Uterus (tissue), 4 donors: ENCODE measurements around the gene LBR. TPM values are rescaled to one million over a fixed set of nuclear protein-coding genes. Genes with fewer than 3 reads are reported as not detected.

Experiments used
- DNase-seq, 2 donors: peaks; one replicate each; pipeline ENCODE4 v3.0.0-alpha.2; 2019 to 2020
- H3K27ac ChIP-seq, 2 donors: fragments of 200-600 bp; sonication (generic); 1 replicate in 1 of 2; 2 replicates in 1 of 2; pipeline ENCODE4 v1.5.1; 2016 to 2018
- H3K27me3 ChIP-seq, 2 donors: fragments of 200-600 bp; sonication (generic); one replicate each; pipeline ENCODE4 v1.5.1; 2018 to 2019; ENCODE audit warnings: control low read depth in 1 of 2
- H3K36me3 ChIP-seq, 2 donors: fragments of 200-600 bp; sonication (generic); one replicate each; pipeline ENCODE4 v1.5.1; 2019; ENCODE audit warnings: control low read depth in 1 of 2
- H3K4me1 ChIP-seq, 2 donors: fragments of 200-600 bp; sonication (generic); one replicate each; pipeline ENCODE4 v1.5.1; 2018 to 2019; ENCODE audit warnings: control low read depth in 1 of 2
- H3K4me3 ChIP-seq, 2 donors: fragments of 200-600 bp; sonication (generic); 1 replicate in 1 of 2; 2 replicates in 1 of 2; pipeline ENCODE4 v1.5.1; 2018 to 2019; ENCODE audit warnings: mild to moderate bottlenecking in 1 of 2
- H3K9me3 ChIP-seq, 2 donors: fragments of 200-600 bp; sonication (generic); one replicate each; pipeline ENCODE4 v1.5.1; 2019; ENCODE audit warnings: control low read depth in 1 of 2
- CTCF ChIP-seq, 4 experiments: fragments of 200-600 bp in 2 of 4; fragments of 450-650 bp in 2 of 4; sonication (generic) in 2 of 4; IDR thresholded peaks; one replicate each; pipeline ENCODE4 v1.5.1; 2016 to 2019; ENCODE audit warnings: antibody characterized with exemption in 4 of 4, mild to moderate bottlenecking in 2 of 4, moderate library complexity in 1 of 4
- POLR2A ChIP-seq, 2 donors: fragments of 450-650 bp; IDR thresholded peaks; one replicate each; pipeline ENCODE4 v1.6.1; 2016; ENCODE audit warnings: antibody characterized with exemption in 2 of 2, mild to moderate bottlenecking in 1 of 2, moderate library complexity in 1 of 2
- intact Hi-C: fragments of 100-400 bp; cut with DNase I; formaldehyde crosslinking; loops from one replicate; pipeline ENCODE4 v1.15.1; 2023; ENCODE audit warnings: low total_unique reads
- total RNA-seq, 4 donors: library from RNA; depleted of rRNA in 3 of 4; stranded (reverse); fragments of >200 nt in 3 of 4; gene quantifications; one replicate each; pipeline versions ENCODE4 v1.1.0 to v1.2.4, GENCODE V29; 2014 to 2023
- donor health status: DM: yes; HTN: yes; CAD: no.

The LBR gene
- total RNA-seq, 4 donors from 2014 or later, result 55.1 to 178 (median 92.6) TPM

- H3K9me3 ChIP-seq, result no peaks in the 10 kb centered on the region
- no peak overlapping the region for H3K4me3 ChIP-seq
- peaks cover 0 to 15% of the 10 kb centered on the region in 2 donors for H3K4me1 ChIP-seq
- peak overlapping the region in 1 of 2 donors; percentile 22 for H3K27ac ChIP-seq
- DNase-seq, result no peak
- H3K36me3 ChIP-seq, result no peaks in the 10 kb centered on the region
- intact Hi-C loops, result no loop called here
- no peaks in the 10 kb centered on the region for H3K27me3 ChIP-seq
- no peak for TF ChIP-seq POLR2A (IDR thresholded peaks at IDR 0.05)
- TF ChIP-seq CTCF (IDR thresholded peaks at IDR 0.05), result no peak
These were observed 4.9 kb downstream of the LBR start for GRCh38 chr1:225422795-225423517.

GRCh38 chr1:225422031-225422605 lies 5.7 kb downstream of the LBR start:
- no peak overlapping the region for H3K4me3 ChIP-seq
- no peaks in the 10 kb centered on the region for H3K9me3 ChIP-seq
- no peaks in the 10 kb centered on the region for H3K36me3 ChIP-seq
- no peak for DNase-seq
- peaks cover 0 to 15% of the 10 kb centered on the region in 2 donors for H3K4me1 ChIP-seq
- no peak for TF ChIP-seq CTCF (IDR thresholded peaks at IDR 0.05)
- TF ChIP-seq POLR2A (IDR thresholded peaks at IDR 0.05), result no peak
- peak overlapping the region in 1 of 2 donors; percentile 22 for H3K27ac ChIP-seq
- intact Hi-C loops, result no loop called here
- no peaks in the 10 kb centered on the region for H3K27me3 ChIP-seq

GRCh38 chr1:225418598-225418997 lies 9.2 kb downstream of the LBR start:
- Histone ChIP-seq H3K4me1 (peaks cover 0 to 5% of the 10 kb centered on the region in 2 donors), H3K9me3 (no peaks in the 10 kb centered on the region), H3K27me3 (no peaks in the 10 kb centered on the region), H3K36me3 (no peaks in the 10 kb centered on the region), H3K4me3 (no peak overlapping the region), H3K27ac (no peak overlapping the region)
- intact Hi-C loops, result no loop called here
- no peak for DNase-seq
- no peak for TF ChIP-seq POLR2A (IDR thresholded peaks at IDR 0.05)

GRCh38 chr1:225418059-225418458 lies 9.8 kb downstream of the LBR start:
- TF ChIP-seq POLR2A (IDR thresholded peaks at IDR 0.05) (no peak), CTCF (IDR thresholded peaks at IDR 0.05) (no peak)
- Histone ChIP-seq H3K9me3 (no peaks in the 10 kb centered on the region), H3K27me3 (no peaks in the 10 kb centered on the region), H3K4me1 (no peaks in the 10 kb centered on the region), H3K27ac (no peak overlapping the region), H3K36me3 (no peaks in the 10 kb centered on the region), H3K4me3 (no peak overlapping the region)
- intact Hi-C loops, result no loop called here
- no peak for DNase-seq

- no peaks in the 10 kb centered on the region for H3K36me3 ChIP-seq
- H3K27ac ChIP-seq, result no peak overlapping the region
- no peaks in the 10 kb centered on the region for H3K4me1 ChIP-seq
- no peak for DNase-seq
- TF ChIP-seq POLR2A (IDR thresholded peaks at IDR 0.05) (no peak), CTCF (IDR thresholded peaks at IDR 0.05) (no peak)
- no peaks in the 10 kb centered on the region for H3K27me3 ChIP-seq
- no peak overlapping the region for H3K4me3 ChIP-seq
- H3K9me3 ChIP-seq, result no peaks in the 10 kb centered on the region
- intact Hi-C loops, result no loop called here
These were observed 11.7 kb downstream of the LBR start for GRCh38 chr1:225415967-225416745.
